Measurements from ENCODE around the gene RTP3.
"Not testable (repeated sequence)": the region's sequence is repeated elsewhere in the genome, so short reads cannot be mapped to it uniquely, and the experiment has no call there.

RTP3 gene

DNA sequence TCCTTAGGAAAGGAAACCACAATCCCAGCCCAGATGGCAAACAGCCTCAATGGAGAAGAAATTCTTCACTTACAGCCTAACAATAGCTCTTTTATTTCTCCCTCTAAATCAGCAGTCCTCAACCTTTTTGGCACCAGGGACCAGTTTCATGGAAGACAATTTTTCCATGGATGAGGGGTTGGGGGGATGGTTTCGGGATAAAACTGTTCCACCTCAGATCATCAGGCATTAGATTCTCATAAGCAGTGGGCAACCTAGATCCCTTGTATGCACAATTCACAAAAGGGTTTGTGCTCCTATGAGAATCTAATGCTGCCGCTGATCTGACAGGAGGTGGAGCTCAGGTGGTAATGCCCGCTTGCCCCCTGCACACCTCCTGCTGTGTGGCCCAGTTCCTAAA lies 50.8 kb downstream of the RTP3 start:
- not testable (repeated sequence) for DNase-seq (ENCODE audit: low spot score)

DNA sequence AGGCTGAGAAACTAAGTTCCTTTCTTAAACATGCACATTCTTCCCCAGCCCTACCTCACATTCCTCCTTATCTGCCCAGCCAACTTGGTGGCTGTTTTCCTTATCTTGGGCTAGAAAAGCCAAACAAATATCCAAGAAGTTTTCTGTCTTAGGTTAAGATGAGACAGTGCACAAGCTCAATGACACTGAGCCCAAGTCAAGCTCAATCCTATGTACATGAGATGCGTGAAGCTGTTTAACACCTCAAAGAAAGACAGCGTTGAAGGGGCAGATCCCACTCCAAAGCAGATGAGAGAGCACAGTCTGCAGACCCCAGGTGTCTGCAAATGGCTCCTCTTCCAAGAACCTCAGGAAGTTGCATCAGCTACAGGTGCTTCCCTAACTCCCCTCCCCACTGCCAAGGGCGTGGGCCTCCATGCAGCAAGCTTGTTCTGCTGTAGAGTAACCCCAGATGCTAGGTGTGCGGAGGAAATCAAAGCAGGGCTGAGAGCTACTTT lies 51.7 kb downstream of the RTP3 start:
- no peak for DNase-seq (ENCODE audit: low spot score)

GRCh38 chr3:46549989-46550388 lies 52.2 kb downstream of the RTP3 start:
- no peak for DNase-seq (ENCODE audit: low spot score)

All from Ammon's horn (tissue), 1 donor.